HepG2 (cell line): ENCODE results near the gene ZNF284. TPM values are rescaled to one million over a fixed set of nuclear protein-coding genes. Genes with fewer than 3 reads are reported as not detected.

ENCODE experiments used
- BCL6 ChIP-seq: IDR thresholded peaks from 2 replicates; pipeline ENCODE4 v1.6.1; 2016; ENCODE audit warnings: missing genetic modification reagents, missing compliant biosample characterization
- CCDC6 ChIP-seq: sonication (generic); formaldehyde crosslinking; IDR thresholded peaks from 2 replicates; pipeline ENCODE4 v1.8.1; 2022; ENCODE audit warnings: mild to moderate bottlenecking, missing genetic modification reagents, moderate library complexity
- CREM ChIP-seq, 2 experiments: sonication (generic) in 1 of 2; formaldehyde crosslinking in 1 of 2; IDR thresholded peaks; 2 replicates each; pipeline versions ENCODE4 v1.4.0 to v1.6.1; 2016 to 2020; ENCODE audit warnings: antibody characterized with exemption in 1 of 2, mild to moderate bottlenecking in 1 of 2, missing genetic modification reagents in 1 of 2
- GATAD1 ChIP-seq: IDR thresholded peaks from 2 replicates; pipeline ENCODE4 v1.6.1; 2016; ENCODE audit warnings: missing genetic modification reagents, missing compliant biosample characterization
- GFI1 ChIP-seq: sonication (generic); formaldehyde crosslinking; IDR thresholded peaks from 2 replicates; pipeline ENCODE4 v1.5.0; 2020; ENCODE audit warnings: missing genetic modification reagents, mild to moderate bottlenecking, borderline replicate concordance
- IKZF1 ChIP-seq: fragments of 450-650 bp; IDR thresholded peaks from 2 replicates; pipeline ENCODE4 v1.7.1; 2016
- KLF6 ChIP-seq: IDR thresholded peaks from 2 replicates; pipeline ENCODE4 v1.8.0; 2016; ENCODE audit warnings: missing biosample characterization, missing genetic modification reagents
- POGZ ChIP-seq: sonication (generic); formaldehyde crosslinking; IDR thresholded peaks from 2 replicates; pipeline ENCODE4 v1.4.0; 2020; ENCODE audit warnings: mild to moderate bottlenecking, missing genetic modification reagents
- RBAK ChIP-seq: sonication (generic); formaldehyde crosslinking; IDR thresholded peaks from 2 replicates; pipeline ENCODE4 v1.5.1; 2020; ENCODE audit warnings: mild to moderate bottlenecking, missing genetic modification reagents
- SATB2 ChIP-seq: sonication (generic); formaldehyde crosslinking; IDR thresholded peaks from 2 replicates; pipeline ENCODE4 v1.5.0; 2020; ENCODE audit warnings: missing genetic modification reagents
- SMAD1 ChIP-seq: sonication (generic); formaldehyde crosslinking; IDR thresholded peaks from 2 replicates; pipeline ENCODE4 v1.4.0; 2020; ENCODE audit warnings: missing genetic modification reagents, low read depth, mild to moderate bottlenecking, borderline replicate concordance
- TEF ChIP-seq: sonication (generic); formaldehyde crosslinking; IDR thresholded peaks from 2 replicates; pipeline ENCODE4 v1.5.0; 2020; ENCODE audit warnings: missing genetic modification reagents
- YEATS4 ChIP-seq: sonication (generic); formaldehyde crosslinking; IDR thresholded peaks from 2 replicates; pipeline ENCODE4 v1.4.0; 2020; ENCODE audit warnings: missing genetic modification reagents, borderline replicate concordance
- ZNF180 ChIP-seq: sonication (generic); formaldehyde crosslinking; IDR thresholded peaks from 2 replicates; pipeline ENCODE4 v1.4.0; 2020; ENCODE audit warnings: low read depth, missing genetic modification reagents, borderline replicate concordance
- ZNF251 ChIP-seq: sonication (generic); formaldehyde crosslinking; IDR thresholded peaks from 2 replicates; pipeline ENCODE4 v1.9.0; 2021; ENCODE audit warnings: mild to moderate bottlenecking, missing genetic modification reagents
- ZNF326 ChIP-seq: sonication (generic); formaldehyde crosslinking; IDR thresholded peaks from 2 replicates; pipeline ENCODE4 v1.4.0; 2020; ENCODE audit warnings: missing genetic modification reagents, borderline replicate concordance
- ZNF550 ChIP-seq: sonication (generic); formaldehyde crosslinking; IDR thresholded peaks from 2 replicates; pipeline ENCODE4 v1.4.0; 2020; ENCODE audit warnings: mild to moderate bottlenecking, missing genetic modification reagents, borderline replicate concordance
- ZNF563 ChIP-seq: sonication (generic); formaldehyde crosslinking; IDR thresholded peaks from 2 replicates; pipeline ENCODE4 v1.8.0; 2022; ENCODE audit warnings: mild to moderate bottlenecking, moderate library complexity, missing genetic modification reagents
- ZNF709 ChIP-seq: sonication (generic); formaldehyde crosslinking; IDR thresholded peaks from 2 replicates; pipeline ENCODE4 v1.5.0; 2020; ENCODE audit warnings: mild to moderate bottlenecking, missing genetic modification reagents
- ZNF710 ChIP-seq: sonication (generic); formaldehyde crosslinking; IDR thresholded peaks from 2 replicates; pipeline ENCODE4 v1.5.0; 2020; ENCODE audit warnings: mild to moderate bottlenecking, missing genetic modification reagents, borderline replicate concordance
- ZNF879 ChIP-seq: sonication (generic); formaldehyde crosslinking; IDR thresholded peaks from 2 replicates; pipeline ENCODE4 v1.8.1; 2023; ENCODE audit warnings: missing genetic modification reagents
- polyA plus RNA-seq, 8 experiments: library from polyadenylated mRNA; depleted of rRNA in 3 of 8; stranded (reverse) in 7 of 8; unstranded in 1 of 8; fragments of >200 nt; fragmentation: Illumina TruSeq in 4 of 8; extraction: Trizol in 4 of 8; gene quantifications; 2 replicates each; pipeline versions ENCODE4 v1.2.1 to v1.2.3, GENCODE V29; 2011 to 2016; ENCODE audit warnings: low read depth in 4 of 8, missing spikeins in 1 of 8, mixed read lengths in 1 of 8; ENCODE audit not compliant: insufficient read depth in 1 of 8
- total RNA-seq, 5 experiments: library from RNA; depleted of rRNA; stranded (reverse); fragments of >200 nt; fragmentation: Illumina TruSeq; extraction: Trizol; gene quantifications; 2 replicates each; pipeline ENCODE4 v1.2.3, GENCODE V29; 2016; ENCODE audit warnings: low read depth in 1 of 5
- TF ChIP-seq, protein P1 (sequence below): sonication (generic); formaldehyde crosslinking; IDR thresholded peaks from 2 replicates; pipeline ENCODE4 v1.4.0; 2020; ENCODE audit warnings: missing genetic modification reagents
- TF ChIP-seq, protein P2 (sequence below): sonication (generic); formaldehyde crosslinking; IDR thresholded peaks from 2 replicates; pipeline ENCODE4 v1.8.0; 2022; ENCODE audit warnings: mild to moderate bottlenecking, missing genetic modification reagents

ZNF284 gene
- total and polyA plus RNA-seq, 2 of the 13 experiments (the other 11 are each of a cell fraction or from before 2014, with no cell fraction given): 1.2 to 2.3 TPM

- peak; percentile 55 for TF ChIP-seq YEATS4 (CRISPR knock-in tag)
- no peak for TF ChIP-seq IKZF1
- TF ChIP-seq ZNF251 (CRISPR knock-in tag): no peak
- TF ChIP-seq RBAK (CRISPR knock-in tag): no peak
- TF ChIP-seq ZNF563 (CRISPR knock-in tag): peak; percentile 67
- TF ChIP-seq ZNF326 (CRISPR knock-in tag): no peak
- no peak for TF ChIP-seq BCL6 (CRISPR knock-in tag)
- no peak for TF ChIP-seq ZNF180 (CRISPR knock-in tag)
- TF ChIP-seq ZNF709 (CRISPR knock-in tag): no peak
- 0 out of 2 replicates have a peak, but pooled peaks have one; percentile 41 for TF ChIP-seq POGZ (CRISPR knock-in tag)
- TF ChIP-seq ZNF710 (CRISPR knock-in tag): no peak
- TF ChIP-seq SMAD1 (CRISPR knock-in tag): no peak
- TF ChIP-seq, protein P1, sequence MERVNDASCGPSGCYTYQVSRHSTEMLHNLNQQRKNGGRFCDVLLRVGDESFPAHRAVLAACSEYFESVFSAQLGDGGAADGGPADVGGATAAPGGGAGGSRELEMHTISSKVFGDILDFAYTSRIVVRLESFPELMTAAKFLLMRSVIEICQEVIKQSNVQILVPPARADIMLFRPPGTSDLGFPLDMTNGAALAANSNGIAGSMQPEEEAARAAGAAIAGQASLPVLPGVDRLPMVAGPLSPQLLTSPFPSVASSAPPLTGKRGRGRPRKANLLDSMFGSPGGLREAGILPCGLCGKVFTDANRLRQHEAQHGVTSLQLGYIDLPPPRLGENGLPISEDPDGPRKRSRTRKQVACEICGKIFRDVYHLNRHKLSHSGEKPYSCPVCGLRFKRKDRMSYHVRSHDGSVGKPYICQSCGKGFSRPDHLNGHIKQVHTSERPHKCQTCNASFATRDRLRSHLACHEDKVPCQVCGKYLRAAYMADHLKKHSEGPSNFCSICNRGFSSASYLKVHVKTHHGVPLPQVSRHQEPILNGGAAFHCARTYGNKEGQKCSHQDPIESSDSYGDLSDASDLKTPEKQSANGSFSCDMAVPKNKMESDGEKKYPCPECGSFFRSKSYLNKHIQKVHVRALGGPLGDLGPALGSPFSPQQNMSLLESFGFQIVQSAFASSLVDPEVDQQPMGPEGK (CRISPR knock-in tag): 0 out of 2 replicates have a peak, but pooled peaks have one; percentile 11
- no peak for TF ChIP-seq SATB2 (CRISPR knock-in tag)
- 0 out of 2 replicates have a peak, but pooled peaks have one; percentile 29 for TF ChIP-seq TEF (CRISPR knock-in tag)
- 0 out of 2 replicates have a peak, but pooled peaks have one; percentile 13 for TF ChIP-seq CCDC6 (CRISPR knock-in tag)
- TF ChIP-seq ZNF879 (CRISPR knock-in tag): no peak
- no peak for TF ChIP-seq ZNF550 (CRISPR knock-in tag)
- TF ChIP-seq, protein P2, sequence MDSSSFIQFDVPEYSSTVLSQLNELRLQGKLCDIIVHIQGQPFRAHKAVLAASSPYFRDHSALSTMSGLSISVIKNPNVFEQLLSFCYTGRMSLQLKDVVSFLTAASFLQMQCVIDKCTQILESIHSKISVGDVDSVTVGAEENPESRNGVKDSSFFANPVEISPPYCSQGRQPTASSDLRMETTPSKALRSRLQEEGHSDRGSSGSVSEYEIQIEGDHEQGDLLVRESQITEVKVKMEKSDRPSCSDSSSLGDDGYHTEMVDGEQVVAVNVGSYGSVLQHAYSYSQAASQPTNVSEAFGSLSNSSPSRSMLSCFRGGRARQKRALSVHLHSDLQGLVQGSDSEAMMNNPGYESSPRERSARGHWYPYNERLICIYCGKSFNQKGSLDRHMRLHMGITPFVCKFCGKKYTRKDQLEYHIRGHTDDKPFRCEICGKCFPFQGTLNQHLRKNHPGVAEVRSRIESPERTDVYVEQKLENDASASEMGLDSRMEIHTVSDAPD (CRISPR knock-in tag): no peak
- peak; percentile 99 for TF ChIP-seq CREM (IDR thresholded peaks at IDR 0.05)
- no peak for TF ChIP-seq CREM (CRISPR knock-in tag; IDR thresholded peaks at IDR 0.05)
- peak; percentile 73; the same call in 1 of the 2 replicates for TF ChIP-seq GATAD1 (CRISPR knock-in tag)
- no peak for TF ChIP-seq GFI1 (CRISPR knock-in tag)
- no peak for TF ChIP-seq KLF6
Observed at GRCh38 chr19:44093931-44094765, 22.2 kb downstream of the ZNF284 start, which contains the start of gene ZNF224 (continued).
